Panc1 (cell line): ENCODE results near the gene AKR1C2. TPM values are rescaled to one million over a fixed set of nuclear protein-coding genes. Genes with fewer than 3 reads are reported as not detected.
"Not testable (repeated sequence)": the region's sequence is repeated elsewhere in the genome, so short reads cannot be mapped to it uniquely, and the experiment has no call there.

Experiments used
- ATAC-seq: fragments of 200-7000 bp; cut with Tn5 transposase; 2 replicates; pipeline ENCODE4 v1.9.1; 2020; ENCODE audit warnings: mild to moderate bottlenecking, moderate library complexity
- BruUV-seq: library from RNA; stranded (reverse); fragments of 400-500 nt; replicated peaks from 2 replicates; lab custom pipeline; 2021; lab: Mats Ljungman, UMichigan
- CTCF ChIA-PET: fragments of 300-600 bp; sonication (Branson Sonifier 250); formaldehyde crosslinking; loops from one replicate; lab custom pipeline; 2022; ENCODE audit warnings: antibody characterized with exemption; lab: Charles Lee
- POLR2A ChIA-PET: fragments of 300-600 bp; sonication (Branson Sonifier 250); formaldehyde crosslinking; loops from one replicate; lab custom pipeline; 2022; ENCODE audit warnings: antibody characterized with exemption; lab: Charles Lee
- DNase-seq: peaks from one replicate; pipeline ENCODE4 v3.0.0-alpha.2; 2010; ENCODE audit warnings: low read depth, low spot score
- H3K27ac ChIP-seq: 2 replicates; pipeline ENCODE4 v1.5.1; 2011; ENCODE audit warnings: mild to moderate bottlenecking, low read length, inconsistent platforms
- H3K27me3 ChIP-seq: fragments of 200-500 bp; sonication (Bioruptor generic); 2 replicates; pipeline ENCODE4 v1.6.0; 2014; ENCODE audit warnings: low read length, inconsistent platforms; ENCODE audit not compliant: control insufficient read depth, insufficient read depth
- H3K36me3 ChIP-seq: fragments of 200-500 bp; sonication (Bioruptor generic); 2 replicates; pipeline ENCODE4 v1.5.1; 2014; ENCODE audit warnings: inconsistent platforms, mild to moderate bottlenecking, low read length, moderate library complexity; ENCODE audit not compliant: control insufficient read depth, insufficient read depth
- H3K4me1 ChIP-seq: 2 replicates; pipeline ENCODE4 v1.5.1; 2011; ENCODE audit warnings: inconsistent platforms, mild to moderate bottlenecking, low read length, moderate library complexity; ENCODE audit not compliant: control insufficient read depth, insufficient read depth
- H3K4me3 ChIP-seq, 2 experiments: 2 replicates each; pipeline ENCODE4 v1.5.1; 2011 to 2012; ENCODE audit warnings: low read depth in 2 of 2, low read length in 2 of 2, mild to moderate bottlenecking in 2 of 2, inconsistent platforms in 1 of 2, moderate library complexity in 1 of 2
- H3K9me3 ChIP-seq: fragments of 200-500 bp; sonication (Bioruptor generic); 2 replicates; pipeline ENCODE4 v1.5.1; 2014; ENCODE audit warnings: low read depth, mild to moderate bottlenecking, inconsistent platforms, low read length, moderate library complexity; ENCODE audit not compliant: control insufficient read depth, insufficient read depth
- CTCF ChIP-seq: fragments of 450-650 bp; IDR thresholded peaks from 2 replicates; pipeline ENCODE4 v1.5.1; 2017; ENCODE audit warnings: mild to moderate bottlenecking
- POLR2AphosphoS5 ChIP-seq: IDR thresholded peaks from 2 replicates; pipeline ENCODE4 v1.6.1; 2012; ENCODE audit warnings: mild to moderate bottlenecking, low read depth, low read length, moderate library complexity
- REST ChIP-seq, 2 experiments: IDR thresholded peaks; 2 replicates each; pipeline ENCODE4 v1.6.1; 2011 to 2012; ENCODE audit warnings: low read depth in 2 of 2, control low read depth in 1 of 2, low read length in 1 of 2, mild to moderate bottlenecking in 1 of 2, moderate library complexity in 1 of 2; ENCODE audit not compliant: insufficient read depth in 1 of 2
- SIN3A ChIP-seq: IDR thresholded peaks from 2 replicates; pipeline ENCODE4 v1.6.1; 2012; ENCODE audit warnings: low read depth, mild to moderate bottlenecking, low read length, moderate library complexity, borderline replicate concordance; ENCODE audit not compliant: insufficient read depth
- TCF7L2 ChIP-seq: IDR thresholded peaks from 2 replicates; pipeline ENCODE4 v1.6.1; 2011; ENCODE audit warnings: mild to moderate bottlenecking, low read depth, low read length, inconsistent platforms
- in situ Hi-C: cut with HindIII; loops from 2 replicates; pipeline ENCODE4 v1.10.0; 2016; ENCODE audit warnings: low sequenced_read_pairs, low pct_unique_long_range_greater_than_20kb
- intact Hi-C: fragments of 100-400 bp; cut with micrococcal nuclease; formaldehyde crosslinking; loops from one replicate; pipeline ENCODE4 v1.10.0; 2022; ENCODE audit not compliant: unreplicated experiment
- total RNA-seq: library from RNA; stranded (reverse); gene quantifications from one replicate; pipeline ENCODE4 v1.2.1, GENCODE V29; 2021; ENCODE audit not compliant: unreplicated experiment

Gene AKR1C2
- total RNA-seq, 1 experiment from 2014 or later = 0.33 TPM

GRCh38 chr10:5034588-5034987, 30.9 kb upstream of the AKR1C2 start:
- no peaks in the 10 kb centered on the region for H3K36me3 ChIP-seq
- in situ Hi-C loops = no loop called here
- no peak overlapping the region for H3K4me3 ChIP-seq
- ATAC-seq (no peak), DNase-seq (no peak)
- no peaks in the 10 kb centered on the region for H3K4me1 ChIP-seq
- TF ChIP-seq TCF7L2 (no peak), POLR2AphosphoS5 (no peak)
- intact Hi-C loops = no loop called here
- no peak overlapping the region for H3K27ac ChIP-seq
- POLR2A ChIA-PET = interaction anchor here (0.7 kb wide), 1 partner anchor 13 kb away, joined by 4 read pairs; no protein-coding TSS in a partner anchor
- H3K9me3 ChIP-seq = peaks cover 6% of the 10 kb centered on the region; the same call in 1 of the 2 replicates
- no peaks in the 10 kb centered on the region for H3K27me3 ChIP-seq
- no TSS peak for BruUV-seq
- CTCF ChIA-PET = no interaction called here

- H3K36me3 ChIP-seq = no peaks in the 10 kb centered on the region
- ATAC-seq (no peak), DNase-seq (no peak)
- ChIA-PET POLR2A (no interaction called here), CTCF (no interaction called here)
- no peaks in the 10 kb centered on the region for H3K4me1 ChIP-seq
- BruUV-seq = no TSS peak
- H3K9me3 ChIP-seq = peaks cover 6% of the 10 kb centered on the region; the same call in 1 of the 2 replicates
- no peaks in the 10 kb centered on the region for H3K27me3 ChIP-seq
- no peak overlapping the region for H3K4me3 ChIP-seq
- in situ Hi-C loops = no loop called here
- TF ChIP-seq TCF7L2 = no peak
- TF ChIP-seq CTCF = no peak
- no peak for TF ChIP-seq POLR2AphosphoS5
- TF ChIP-seq REST (IDR thresholded peaks at IDR 0.05; ENCODE audit: insufficient read depth in 1 of 2, low read depth in 2 of 2, low read length in 1 of 2) = no peak
- TF ChIP-seq SIN3A = no peak
- no peak overlapping the region for H3K27ac ChIP-seq
- intact Hi-C loops = no loop called here
Observed at GRCh38 chr10:5033061-5033778, 29.6 kb upstream of the AKR1C2 start.

DNA sequence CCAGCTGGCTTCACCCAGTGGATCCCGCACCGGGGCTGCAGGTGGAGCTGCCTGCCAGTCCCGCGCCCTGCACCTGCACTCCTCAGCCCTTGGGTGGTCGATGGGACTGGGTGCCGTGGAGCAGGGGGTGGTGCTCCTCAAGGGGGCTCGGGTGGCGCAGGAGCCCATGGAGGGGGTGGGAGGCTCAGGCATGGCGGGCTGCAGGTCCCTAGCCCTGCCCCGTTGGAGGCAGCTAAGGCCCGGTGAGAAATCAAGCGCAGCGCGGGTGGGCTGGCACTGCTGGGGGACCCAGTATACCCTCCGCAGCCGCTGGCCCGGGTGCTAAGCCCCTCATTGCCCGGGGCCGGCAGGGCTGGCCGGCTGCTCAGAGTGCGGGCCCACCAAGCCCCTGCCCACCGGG, 28.8 kb upstream of the AKR1C2 start:
- in situ Hi-C loops, CTCF ChIA-PET, H3K27ac ChIP-seq, BruUV-seq, ATAC-seq, POLR2A ChIA-PET, DNase-seq, H3K4me3 ChIP-seq, H3K27me3 ChIP-seq, H3K9me3 ChIP-seq, H3K4me1 ChIP-seq, H3K36me3 ChIP-seq, intact Hi-C loops: not testable (repeated sequence)

- ATAC-seq, POLR2A ChIA-PET, in situ Hi-C loops, H3K36me3 ChIP-seq, H3K4me1 ChIP-seq, BruUV-seq, H3K4me3 ChIP-seq, CTCF ChIA-PET, DNase-seq, H3K27ac ChIP-seq, H3K9me3 ChIP-seq, intact Hi-C loops, H3K27me3 ChIP-seq: not testable (repeated sequence)
Observed at GRCh38 chr10:5031588-5031987, 27.9 kb upstream of the AKR1C2 start.
